ENCODE data around the gene RPS15. TPM values are rescaled to one million over a fixed set of nuclear protein-coding genes. Genes with fewer than 3 reads are reported as not detected.

The RPS15 gene
- total RNA-seq, 4 donors from 2014 or later = 1,291 to 3,466 (median 2,344) TPM

DNA sequence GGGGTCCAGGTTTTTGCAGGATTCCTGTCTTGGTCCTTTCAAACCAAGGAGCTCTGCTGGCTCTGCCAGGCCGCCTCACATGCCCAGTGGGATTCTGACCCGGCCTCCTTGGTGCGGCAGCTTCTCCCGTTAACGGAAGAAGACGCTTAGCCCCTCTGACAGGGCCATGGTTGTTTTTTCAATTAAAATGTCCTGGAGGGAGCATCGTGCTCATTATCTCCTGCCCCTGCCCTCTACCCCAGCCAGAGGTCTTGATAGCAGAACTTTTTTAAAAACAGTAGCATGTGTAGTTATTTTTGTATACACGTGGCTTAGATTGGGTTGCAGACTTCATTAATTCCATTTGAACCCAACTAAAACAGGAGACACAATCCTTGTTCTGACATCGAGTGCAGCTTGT is 11.5 kb upstream of the RPS15 start:
- no peak overlapping the region for H3K4me3 ChIP-seq
- H3K27ac ChIP-seq = no peak overlapping the region
- 73 to 91% methylated on average over 7 to 8 of the region's 9 CpGs for WGBS, 2 donors (ENCODE audit: low coverage in 1 of 2)
- no peak for TF ChIP-seq CTCF (IDR thresholded peaks at IDR 0.05)
- TF ChIP-seq POLR2AphosphoS5 (IDR thresholded peaks at IDR 0.05) = no peak
- no peak for TF ChIP-seq POLR2A (IDR thresholded peaks at IDR 0.05)
- no peak for TF ChIP-seq EP300 (IDR thresholded peaks at IDR 0.05)
- peaks cover 0 to 100% of the 10 kb centered on the region in 2 donors for H3K36me3 ChIP-seq
- H3K27me3 ChIP-seq = no peaks in the 10 kb centered on the region
- no peaks in the 10 kb centered on the region for H3K9me3 ChIP-seq
- H3K4me1 ChIP-seq = no peaks in the 10 kb centered on the region
- ATAC-seq = no peak

GRCh38 chr19:1427221-1427920 is 10.8 kb upstream of the RPS15 start:
- TF ChIP-seq EP300 (IDR thresholded peaks at IDR 0.05) (no peak), CTCF (IDR thresholded peaks at IDR 0.05) (no peak), POLR2A (IDR thresholded peaks at IDR 0.05) (no peak), POLR2AphosphoS5 (IDR thresholded peaks at IDR 0.05) (no peak)
- Histone ChIP-seq H3K9me3 (no peaks in the 10 kb centered on the region), H3K27me3 (no peaks in the 10 kb centered on the region), H3K4me1 (no peaks in the 10 kb centered on the region), H3K4me3 (no peak overlapping the region), H3K36me3 (peaks cover 0 to 100% of the 10 kb centered on the region in 2 donors), H3K27ac (no peak overlapping the region)
- no peak for ATAC-seq
- WGBS, 2 donors (ENCODE audit: low coverage in 1 of 2) = 81 to 84% methylated on average over 5 to 15 of the region's 27 CpGs

GRCh38 chr19:1428738-1429391 is 9.3 kb upstream of the RPS15 start:
- no peak overlapping the region for H3K27ac ChIP-seq
- H3K36me3 ChIP-seq = peaks cover 0 to 100% of the 10 kb centered on the region in 2 donors
- H3K27me3 ChIP-seq = no peaks in the 10 kb centered on the region
- 59 to 64% methylated on average over 5 to 8 of the region's 41 CpGs for WGBS, 2 donors (ENCODE audit: low coverage in 1 of 2)
- no peak for TF ChIP-seq EP300 (IDR thresholded peaks at IDR 0.05)
- no peak for TF ChIP-seq POLR2A (IDR thresholded peaks at IDR 0.05)
- no peak for TF ChIP-seq CTCF (IDR thresholded peaks at IDR 0.05)
- no peak for TF ChIP-seq POLR2AphosphoS5 (IDR thresholded peaks at IDR 0.05)
- no peaks in the 10 kb centered on the region for H3K9me3 ChIP-seq
- H3K4me1 ChIP-seq = no peaks in the 10 kb centered on the region
- no peak overlapping the region for H3K4me3 ChIP-seq
- no peak for ATAC-seq

GRCh38 chr19:1429750-1430149 is 8.4 kb upstream of the RPS15 start:
- H3K27ac ChIP-seq = no peak overlapping the region
- H3K36me3 ChIP-seq = peaks cover 0 to 100% of the 10 kb centered on the region in 2 donors
- no peaks in the 10 kb centered on the region for H3K9me3 ChIP-seq
- no peaks in the 10 kb centered on the region for H3K4me1 ChIP-seq
- no peak for TF ChIP-seq POLR2AphosphoS5 (IDR thresholded peaks at IDR 0.05)
- no peak for TF ChIP-seq CTCF (IDR thresholded peaks at IDR 0.05)
- ATAC-seq = no peak
- H3K27me3 ChIP-seq = no peaks in the 10 kb centered on the region
- WGBS, 2 donors (ENCODE audit: low coverage in 1 of 2) = 59 to 87% methylated on average over 4 to 9 of the region's 14 CpGs
- H3K4me3 ChIP-seq = no peak overlapping the region

GRCh38 chr19:1430246-1430645 is 8.0 kb upstream of the RPS15 start:
- Histone ChIP-seq H3K27ac (no peak overlapping the region), H3K9me3 (no peaks in the 10 kb centered on the region), H3K27me3 (no peaks in the 10 kb centered on the region), H3K36me3 (peaks cover 0 to 100% of the 10 kb centered on the region in 2 donors), H3K4me1 (no peaks in the 10 kb centered on the region), H3K4me3 (no peak overlapping the region)
- 83% methylated on average over 1 of the region's 14 CpGs; no CpG with 5 or more reads in 1 of the 2 donors for WGBS, 2 donors (ENCODE audit: low coverage in 1 of 2)
- no peak for ATAC-seq
- TF ChIP-seq POLR2AphosphoS5 (IDR thresholded peaks at IDR 0.05) (no peak), CTCF (IDR thresholded peaks at IDR 0.05) (no peak), POLR2A (IDR thresholded peaks at IDR 0.05) (no peak), EP300 (IDR thresholded peaks at IDR 0.05) (no peak)
